HG02885 (cell line): Measurements from ENCODE around the gene ANXA11.
"Not testable (repeated sequence)": the region's sequence is repeated elsewhere in the genome, so short reads cannot be mapped to it uniquely, and the experiment has no call there.

Experiments
- ATAC-seq: cut with Tn5 transposase; IDR thresholded peaks from one replicate; pipeline ENCODE4 v1.9.1; 2021; ENCODE audit warnings: mild to moderate bottlenecking; ENCODE audit not compliant: unreplicated experiment, poor library complexity

ANXA11 gene

GRCh38 chr10:80211786-80212185 lies 6.4 kb upstream of the ANXA11 start:
- no peak for ATAC-seq

DNA sequence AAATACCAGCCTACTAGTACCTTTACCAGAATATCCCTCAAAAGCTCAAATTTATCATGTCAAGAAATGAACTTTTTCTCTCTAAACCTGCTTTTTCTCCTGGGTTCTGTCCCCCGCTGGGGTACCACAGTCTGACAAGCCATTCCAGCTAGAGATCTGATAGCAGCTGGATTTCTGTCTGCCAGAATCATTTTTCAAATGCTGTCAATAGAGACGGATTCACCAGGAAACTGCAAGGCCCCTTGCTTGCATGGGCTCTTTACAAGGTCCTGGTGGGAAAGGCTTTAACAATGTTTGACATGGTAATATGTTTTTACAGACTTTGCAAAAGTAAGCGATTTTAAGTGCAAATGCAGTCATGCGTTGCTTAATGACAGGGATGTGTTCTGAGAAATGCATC lies 4.9 kb upstream of the ANXA11 start:
- no peak for ATAC-seq

- ATAC-seq = no peak
These were observed 2.5 kb upstream of the ANXA11 start for GRCh38 chr10:80207768-80208370.

DNA sequence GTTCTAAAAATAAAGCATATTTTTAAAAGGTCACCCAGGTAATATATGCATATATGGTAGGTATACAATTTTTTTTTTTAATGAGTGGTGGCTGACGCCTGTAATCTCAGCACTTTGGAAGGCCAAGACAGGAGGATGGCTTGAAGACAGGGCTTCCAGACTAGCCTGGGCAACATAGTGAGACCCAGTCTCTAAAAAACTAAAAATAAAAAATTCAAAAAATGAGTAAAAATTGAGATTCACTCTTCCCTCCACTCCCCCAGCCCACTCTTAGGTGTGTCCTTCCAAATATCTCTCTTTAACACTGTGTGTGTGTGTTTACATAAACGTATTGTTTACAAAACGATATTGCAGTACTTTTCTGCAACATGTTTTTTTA lies 929 bp upstream of the ANXA11 start:
- ATAC-seq = no peak

DNA sequence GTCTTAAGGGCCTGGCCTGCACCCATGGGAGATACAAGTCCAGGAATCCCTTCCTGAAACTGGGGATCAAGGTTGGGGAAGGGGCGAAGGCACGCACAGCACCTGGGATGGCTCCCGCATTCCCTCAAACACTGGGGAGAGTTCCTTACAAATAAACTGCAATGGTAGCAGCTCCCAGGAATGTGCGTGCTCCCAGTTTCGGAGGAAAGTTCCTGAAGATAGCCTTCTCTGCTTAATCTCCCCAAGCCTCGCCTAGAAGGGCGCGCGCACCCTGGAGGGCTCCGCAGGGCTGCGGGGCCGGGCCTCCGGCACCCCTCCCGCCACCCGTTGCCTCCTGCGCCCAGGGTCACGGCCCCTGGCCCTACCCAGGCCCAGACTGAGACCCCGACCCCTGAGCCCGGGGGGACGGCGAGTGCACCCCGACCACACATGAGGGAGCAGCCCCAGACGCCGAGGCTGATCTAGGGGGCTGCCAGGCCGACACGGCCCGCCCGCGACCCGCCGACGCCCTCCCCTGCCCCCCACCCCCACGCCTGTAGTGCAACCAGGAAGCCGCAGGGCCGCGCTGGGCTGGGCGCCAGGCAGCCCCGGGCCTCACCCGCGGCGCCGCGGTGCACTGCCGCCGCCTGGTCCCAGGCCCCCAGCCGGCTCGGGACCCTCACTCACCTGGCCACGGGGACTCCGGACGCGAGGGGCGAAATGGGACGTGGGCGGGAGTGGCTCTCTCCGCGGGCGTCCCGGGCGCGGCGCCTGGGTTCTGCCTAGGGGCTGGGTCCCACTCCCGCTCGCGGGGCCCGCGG lies 460 bp downstream of the ANXA11 start:
- peak; percentile 37 for ATAC-seq

- ATAC-seq = peak; percentile 0
These were observed 1.3 kb downstream of the ANXA11 start for GRCh38 chr10:80203835-80204676.

DNA sequence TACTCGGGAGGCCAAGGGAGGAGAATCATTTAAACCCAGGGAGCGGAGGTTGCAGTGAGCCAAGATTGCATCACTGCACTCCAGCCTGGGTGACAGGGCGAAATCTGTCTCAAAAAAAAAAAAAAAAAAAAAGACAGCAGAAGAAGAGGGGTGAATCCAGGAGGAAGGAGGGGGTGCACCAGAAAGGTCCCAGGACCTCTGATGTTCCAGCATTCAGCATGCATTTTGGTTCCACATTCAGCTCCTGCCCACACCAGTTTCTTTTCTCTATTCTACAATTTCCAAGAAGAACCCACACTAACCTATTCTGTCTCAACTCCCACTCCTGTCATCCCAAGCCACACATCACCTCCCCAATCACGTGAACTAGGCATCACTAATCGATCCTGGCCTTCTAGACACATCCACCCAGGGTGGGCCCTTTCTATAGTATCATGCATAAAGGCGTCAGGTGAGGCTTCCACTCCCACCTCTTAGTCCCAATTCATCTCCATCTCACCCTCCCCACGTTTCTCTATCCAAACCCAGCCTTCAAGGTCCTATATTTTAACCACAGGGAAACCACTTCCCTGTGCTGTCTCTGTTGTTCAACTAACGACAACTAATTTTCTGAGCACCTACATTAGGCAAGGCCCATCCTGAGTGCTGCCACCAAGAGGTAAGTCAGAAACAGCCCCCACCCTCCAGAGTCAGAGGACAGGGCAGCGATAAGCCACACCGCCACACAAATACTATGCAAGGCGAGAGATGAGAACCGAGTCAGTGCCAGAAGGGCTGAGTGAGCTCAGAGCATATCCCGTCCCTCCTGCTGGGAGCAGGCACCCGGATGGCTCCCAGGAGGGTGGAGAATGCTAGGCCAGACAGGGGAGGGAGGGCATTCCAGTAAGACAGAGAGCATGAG lies 2.2 kb downstream of the ANXA11 start:
- ATAC-seq = peak; percentile 68

DNA sequence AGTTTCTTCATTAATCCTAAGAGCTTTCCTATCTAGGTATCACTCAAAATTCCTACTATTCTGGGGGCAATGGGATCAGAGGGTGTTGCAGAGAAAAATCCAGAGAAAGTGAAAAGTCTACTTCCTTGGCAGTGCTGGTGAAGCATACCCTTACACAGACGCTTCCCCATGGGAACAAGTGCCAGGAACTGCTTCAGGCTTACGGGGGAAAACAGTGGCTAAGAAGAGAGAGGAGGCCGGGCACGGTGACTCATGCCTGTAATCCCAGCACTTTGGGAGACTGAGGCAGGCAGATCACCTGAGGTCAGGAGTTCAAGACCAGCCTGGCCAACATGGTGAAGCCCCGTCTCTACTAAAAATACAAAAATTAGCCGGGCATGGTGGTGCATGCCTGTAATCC lies 2.8 kb downstream of the ANXA11 start:
- not testable (repeated sequence) for ATAC-seq

GRCh38 chr10:80201608-80202141 lies 3.7 kb downstream of the ANXA11 start:
- ATAC-seq = no peak

DNA sequence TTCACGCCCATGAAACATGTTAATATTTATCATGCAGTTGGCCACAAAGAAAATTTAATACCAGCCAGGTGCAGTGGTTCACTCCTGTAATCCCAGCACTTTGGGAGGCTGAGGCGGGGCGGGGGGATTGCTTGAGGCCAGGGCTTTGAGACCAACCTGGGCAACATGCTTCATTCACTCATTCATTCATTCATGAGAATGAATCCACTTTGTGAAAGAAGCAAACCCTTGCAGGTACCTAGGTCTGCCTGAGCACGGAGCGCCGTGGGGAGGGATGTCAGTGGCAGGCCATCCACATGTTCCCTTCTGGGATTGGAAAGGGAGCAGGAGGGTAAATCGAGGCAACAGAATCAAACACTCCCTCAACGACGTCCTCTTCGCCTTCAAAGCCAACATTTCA lies 4.7 kb downstream of the ANXA11 start:
- ATAC-seq = no peak

GRCh38 chr10:80200259-80200658 lies 5.1 kb downstream of the ANXA11 start:
- ATAC-seq = no peak

GRCh38 chr10:80199828-80200227 lies 5.5 kb downstream of the ANXA11 start:
- no peak for ATAC-seq

GRCh38 chr10:80197972-80198916 lies 7.1 kb downstream of the ANXA11 start:
- ATAC-seq = no peak

DNA sequence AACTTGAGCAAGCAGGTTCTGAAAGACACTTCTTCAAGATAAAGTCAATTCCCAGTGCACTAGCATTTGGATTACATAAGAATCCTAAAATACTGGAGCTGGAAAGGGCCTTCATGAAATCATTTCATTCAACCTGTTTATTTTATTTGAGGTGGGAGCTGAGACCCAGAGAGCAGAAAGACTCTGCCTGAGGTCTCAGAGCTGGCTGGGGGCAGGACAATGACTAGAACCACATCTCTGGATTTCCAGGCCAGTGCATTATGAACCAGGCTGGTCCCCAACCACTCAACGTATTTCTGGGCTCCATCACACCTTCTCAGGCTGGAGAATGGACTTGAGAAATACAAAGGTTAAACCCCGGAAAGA lies 8.4 kb downstream of the ANXA11 start:
- ATAC-seq = peak; percentile 14

- peak; percentile 75 for ATAC-seq
These were observed 8.9 kb downstream of the ANXA11 start for GRCh38 chr10:80196270-80196949.

DNA sequence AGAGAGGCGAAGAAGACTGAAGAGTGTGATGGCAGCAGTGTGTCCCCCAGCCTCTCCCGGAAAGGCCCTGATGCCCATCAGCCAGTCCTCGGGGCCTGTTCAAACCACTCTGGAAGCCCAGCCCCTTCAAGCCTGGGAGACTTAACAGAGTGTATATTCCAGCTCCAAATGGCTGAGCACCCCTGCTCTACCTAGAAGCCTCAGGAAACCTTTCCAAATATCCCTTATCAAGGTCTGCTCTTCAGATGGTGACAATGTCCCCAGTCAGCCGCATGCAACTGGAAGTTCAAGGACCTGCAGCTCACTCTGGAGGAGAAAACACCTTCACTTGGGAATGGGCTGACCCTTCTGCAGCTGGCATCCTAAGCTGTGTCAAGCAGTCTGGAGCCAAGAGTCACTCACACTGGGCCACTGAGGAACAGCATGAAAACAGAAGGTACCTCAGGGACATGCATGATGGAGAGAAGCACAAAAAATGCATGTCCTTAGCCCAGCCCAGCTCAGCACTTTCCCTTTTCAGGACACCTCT lies 10.2 kb downstream of the ANXA11 start:
- no peak for ATAC-seq

DNA sequence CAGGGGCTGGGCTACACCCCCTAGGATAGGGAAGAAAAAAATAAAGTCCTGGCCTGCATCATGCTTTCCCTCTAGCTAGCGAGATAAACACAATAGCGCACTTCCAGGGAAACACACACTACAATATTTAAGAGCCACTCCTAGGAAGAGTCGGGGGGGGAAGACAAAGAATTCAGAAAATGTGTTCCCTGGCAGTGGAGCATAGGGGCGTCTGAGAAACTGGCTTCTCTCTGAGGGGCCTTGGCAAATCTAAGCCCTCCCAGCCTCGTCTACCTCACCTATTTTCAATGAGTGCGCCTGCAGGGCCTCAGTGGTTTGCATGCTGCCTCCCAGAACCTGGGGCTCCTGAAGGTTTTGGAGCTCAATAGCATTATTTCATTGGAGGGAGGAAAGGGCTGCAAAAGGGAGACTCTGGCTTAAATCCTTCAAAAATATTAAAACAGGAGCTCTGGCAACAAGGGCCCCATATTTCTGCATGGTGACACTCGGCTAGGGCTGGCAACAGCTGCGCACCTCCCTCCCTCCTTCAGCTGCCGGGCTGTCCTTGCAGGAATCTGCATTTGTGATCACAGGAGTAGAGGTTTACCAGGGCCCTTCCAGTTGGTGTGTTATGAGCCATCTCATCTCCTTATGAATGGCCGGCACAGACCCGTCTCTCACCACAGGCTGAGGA lies 10.8 kb downstream of the ANXA11 start:
- no peak for ATAC-seq

GRCh38 chr10:80192553-80192952 lies 12.8 kb downstream of the ANXA11 start:
- no peak for ATAC-seq
